Aortic smooth muscle cell (primary cell): Measurements from ENCODE around the gene RPL18. TPM values are rescaled to one million over a fixed set of nuclear protein-coding genes. Genes with fewer than 3 reads are reported as not detected.

ENCODE experiments used
- total RNA-seq: library from RNA; depleted of rRNA; stranded (reverse); fragments of >200 nt; gene quantifications from 2 replicates; pipeline ENCODE4 v1.2.3, GENCODE V29; 2014

RPL18 gene
- total RNA-seq: 1,560 and 1,803 TPM in 2 replicates

DNA sequence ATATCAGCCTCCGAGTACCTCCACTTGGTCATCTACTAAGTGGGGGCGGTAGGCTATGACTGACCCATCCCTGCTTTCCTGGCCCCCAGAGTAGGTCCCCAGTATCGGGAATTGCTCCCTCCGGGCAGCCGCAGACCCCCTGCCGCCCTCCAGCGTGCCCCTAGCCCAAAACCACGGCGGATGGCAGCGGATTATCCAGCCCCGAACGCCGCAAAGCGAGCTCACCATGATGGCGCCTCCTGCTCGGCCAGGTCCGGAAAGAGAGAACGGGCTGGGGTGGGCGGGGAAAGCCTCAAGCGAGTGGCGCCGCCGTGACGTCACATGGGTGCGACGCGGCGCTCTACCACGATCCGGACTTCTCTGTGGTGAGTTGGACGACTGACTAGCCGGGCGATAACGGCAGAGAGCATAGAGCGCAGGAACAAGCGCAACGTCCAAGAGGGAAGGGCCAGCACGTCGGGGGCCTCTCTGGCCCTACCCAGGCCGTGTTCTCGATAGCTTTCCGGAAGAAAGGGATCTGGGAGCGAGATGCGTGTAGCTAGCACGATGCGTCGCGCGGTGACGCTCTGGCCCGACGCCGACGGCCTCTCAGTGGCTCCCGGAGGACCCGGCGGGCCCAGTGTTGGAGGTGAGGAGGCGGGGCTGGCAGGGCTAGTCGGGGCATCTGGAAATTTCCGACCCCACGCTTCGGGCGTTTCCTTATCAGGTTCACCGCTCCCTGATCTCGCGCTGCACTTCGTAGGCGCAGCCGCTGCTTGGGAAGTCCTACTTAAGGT lies at the start of gene RPL18, which contains the start of gene SPHK2:
TSS of gene RPL18 (minus strand) at position 263 of the 776 bp plus-strand sequence. CDS start at position 228, 35 bp downstream.
TSS of gene SPHK2 (plus strand) at position 591 of the 776 bp plus-strand sequence. CDS start 1,009 bp downstream, outside the sequence.

DNA sequence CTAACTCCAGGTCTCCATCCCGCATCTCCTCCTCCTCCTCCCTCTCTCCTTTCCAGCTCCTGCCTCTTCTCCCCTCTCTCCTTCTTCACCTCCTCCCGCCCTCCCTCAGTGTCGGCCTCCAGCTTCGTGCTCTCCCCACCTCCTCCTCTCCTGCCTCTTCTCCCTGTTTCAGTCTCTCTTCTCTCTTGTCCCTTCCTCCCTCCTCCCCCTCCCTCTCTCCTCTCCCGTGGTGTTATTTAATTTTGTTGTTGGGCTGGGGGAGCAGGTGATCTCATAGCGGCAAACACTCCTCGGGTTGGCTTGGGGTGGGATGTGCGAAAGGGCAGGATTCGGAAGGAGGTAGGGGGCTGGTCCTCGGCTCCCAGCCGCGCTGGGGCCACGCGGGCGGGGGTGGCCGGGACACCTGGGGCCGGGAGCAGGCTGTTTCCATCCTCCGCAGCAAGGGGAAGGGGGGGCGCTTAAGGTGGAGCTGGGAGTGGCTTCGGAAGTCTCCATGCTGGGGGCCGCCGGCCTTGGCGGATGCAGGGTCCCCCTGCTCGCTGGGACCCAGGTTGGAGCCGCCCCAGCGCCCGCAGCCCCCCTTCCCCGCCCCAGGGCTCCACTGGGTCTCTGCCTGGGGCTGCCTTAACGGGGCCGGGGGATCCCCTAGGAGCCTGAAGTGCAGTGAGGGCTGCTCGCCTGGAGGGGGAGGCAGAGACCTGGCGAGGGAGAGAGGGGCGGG lies 27.2 kb upstream of the RPL18 start, which contains the start of gene CA11:
TSS of gene CA11 (minus strand) at position 187 of the 721 bp plus-strand sequence. CDS start 555 bp downstream, outside the sequence.

DNA sequence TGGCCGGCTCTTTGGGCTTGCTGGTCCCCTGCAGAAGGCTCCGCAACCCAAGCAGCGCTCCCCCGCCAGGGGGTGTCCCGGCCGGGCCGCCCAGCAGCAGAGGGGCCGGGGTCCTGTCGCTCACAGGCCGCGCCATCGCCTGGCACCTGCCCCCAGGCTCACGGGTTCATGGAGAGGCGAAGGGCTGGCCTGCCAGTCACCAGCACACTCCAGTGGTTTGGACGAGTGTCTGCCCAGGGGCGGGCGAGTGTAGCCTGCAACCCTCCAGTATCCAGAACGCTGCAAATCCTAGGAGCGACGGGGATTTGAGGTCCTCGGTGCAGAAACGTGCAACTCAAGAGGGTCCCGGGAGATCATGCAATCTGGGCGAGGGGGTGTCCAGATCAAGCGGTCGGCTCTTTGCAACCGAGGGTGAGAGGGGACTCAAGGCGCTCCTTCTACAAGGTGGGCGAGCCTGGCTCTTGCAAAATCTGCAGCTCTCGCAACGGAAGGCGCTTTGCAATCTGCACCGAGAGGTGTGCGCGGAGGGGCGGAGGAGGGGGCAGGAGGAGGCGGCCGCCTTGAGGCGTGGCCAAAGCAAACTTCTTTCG lies 18.0 kb upstream of the RPL18 start, which contains the start of gene DBP:
TSS of gene DBP (minus strand) at position 521 of the 590 bp plus-strand sequence. CDS start at position 136, 385 bp downstream.

DNA sequence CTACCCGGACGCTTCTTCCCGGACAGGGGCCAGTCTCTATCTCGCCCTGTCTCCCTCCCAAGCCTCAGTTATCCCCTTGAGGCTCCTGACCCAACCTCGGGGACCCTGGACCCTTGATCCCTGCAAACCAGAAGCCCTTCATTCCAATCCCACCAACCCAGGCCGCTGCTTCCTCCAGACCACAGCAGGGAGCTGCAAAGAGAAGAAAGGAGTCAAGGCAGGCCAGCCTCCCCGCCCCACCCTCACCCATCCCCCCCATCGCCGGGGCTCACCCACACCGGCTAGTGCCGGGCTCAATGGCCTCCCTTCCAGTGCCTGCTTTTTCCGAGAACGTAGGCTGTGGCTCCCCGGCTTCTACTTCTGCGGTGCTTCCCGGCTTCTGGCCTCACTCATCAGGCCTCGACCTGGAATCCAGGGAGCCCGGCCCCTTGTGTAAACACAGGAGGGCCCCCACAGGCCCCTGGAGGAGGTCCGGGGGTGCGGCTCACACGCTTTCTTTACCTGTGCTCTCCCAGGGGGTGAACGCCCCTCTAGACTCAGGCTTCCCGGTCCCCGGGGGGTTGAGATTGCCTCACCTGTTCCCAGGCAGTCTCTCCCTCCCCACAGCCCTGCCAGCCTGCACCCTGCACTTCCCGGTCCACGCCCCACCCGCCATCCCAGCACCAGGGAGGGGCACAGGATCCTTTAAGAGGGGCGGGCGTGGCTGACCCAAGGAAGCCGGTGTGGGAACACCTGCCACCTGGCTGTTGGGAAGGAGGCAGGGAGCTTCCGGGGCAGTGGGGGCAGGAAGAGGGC lies 4.3 kb downstream of the RPL18 start, which contains the start of gene FAM83E:
TSS of gene FAM83E (minus strand) at position 641 of the 795 bp plus-strand sequence. CDS start 1,704 bp downstream, outside the sequence.

DNA sequence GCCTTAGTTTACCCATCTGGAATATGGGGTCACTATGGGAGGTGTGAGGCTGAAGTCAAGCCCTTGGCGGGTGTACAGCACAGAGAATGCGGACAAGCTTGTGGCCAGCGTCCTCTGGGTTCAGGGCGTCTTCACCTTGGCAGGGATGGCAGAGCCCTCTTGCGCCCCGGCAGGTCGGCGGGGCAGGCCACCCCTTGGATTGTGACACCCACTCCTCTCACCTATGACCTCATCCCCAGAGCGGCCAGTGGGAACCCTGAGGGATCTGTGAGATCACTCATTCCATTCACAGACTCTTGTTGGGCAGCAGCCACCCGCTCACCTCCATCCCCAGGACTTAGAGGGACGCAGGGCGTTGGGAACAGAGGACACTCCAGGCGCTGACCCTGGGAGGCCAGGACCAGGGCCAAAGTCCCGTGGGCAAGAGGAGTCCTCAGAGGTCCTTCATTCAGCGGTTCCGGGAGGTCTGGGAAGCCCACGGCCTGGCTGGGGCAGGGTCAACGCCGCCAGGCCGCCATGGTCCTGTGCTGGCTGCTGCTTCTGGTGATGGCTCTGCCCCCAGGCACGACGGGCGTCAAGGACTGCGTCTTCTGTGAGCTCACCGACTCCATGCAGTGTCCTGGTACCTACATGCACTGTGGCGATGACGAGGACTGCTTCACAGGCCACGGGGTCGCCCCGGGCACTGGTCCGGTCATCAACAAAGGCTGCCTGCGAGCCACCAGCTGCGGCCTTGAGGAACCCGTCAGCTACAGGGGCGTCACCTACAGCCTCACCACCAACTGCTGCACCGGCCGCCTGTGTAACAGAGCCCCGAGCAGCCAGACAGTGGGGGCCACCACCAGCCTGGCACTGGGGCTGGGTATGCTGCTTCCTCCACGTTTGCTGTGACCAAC lies 12.3 kb downstream of the RPL18 start, which contains the start of gene SPACA4:
TSS of gene SPACA4 (plus strand) at position 280 of the 896 bp plus-strand sequence. CDS start at position 517, 237 bp downstream.

Other genes with a start within 250 kb of the RPL18 start
- gene KDELR1, start 227.6 kb downstream of the RPL18 start, total RNA-seq: 46.0 and 66.4 TPM in 2 replicates
- gene GRIN2D, start 225.5 kb downstream of the RPL18 start, total RNA-seq: under 0.01 and 0.12 TPM in 2 replicates
- 17.2 and 19.7 TPM in 2 replicates for gene GRWD1, start 173.2 kb downstream of the RPL18 start, total RNA-seq
- gene KCNJ14, start 163.6 kb downstream of the RPL18 start, total RNA-seq: 0.25 and 0.26 TPM in 2 replicates
- 33.4 and 42.8 TPM in 2 replicates for gene CYTH2, start 149.8 kb downstream of the RPL18 start, total RNA-seq
- under 0.01 TPM in 1 of 2 replicates, not detected in the other for gene LMTK3, start 107.3 kb downstream of the RPL18 start, total RNA-seq
- gene SULT2B1, start 67.0 kb downstream of the RPL18 start, total RNA-seq: not detected in 2 replicates
- gene SPACA4, start 12.4 kb downstream of the RPL18 start, total RNA-seq: not detected in 2 replicates
- gene FAM83E, start 4.1 kb downstream of the RPL18 start, total RNA-seq: 0.25 and 1.3 TPM in 2 replicates
- gene SPHK2, start 328 bp upstream of the RPL18 start, total RNA-seq: 6.6 and 7.6 TPM in 2 replicates
- gene DBP, start 18.2 kb upstream of the RPL18 start, total RNA-seq: 6.7 and 10.6 TPM in 2 replicates
- gene CA11, start 27.0 kb upstream of the RPL18 start, total RNA-seq: 0.93 and 1.1 TPM in 2 replicates
- gene NTN5, start 53.8 kb upstream of the RPL18 start, total RNA-seq: under 0.01 and 0.06 TPM in 2 replicates
- gene FUT2, start 76.8 kb upstream of the RPL18 start, total RNA-seq: not detected in 2 replicates
- 0.50 and 0.53 TPM in 2 replicates for gene MAMSTR, start 100.5 kb upstream of the RPL18 start, total RNA-seq
- 1.1 and 2.1 TPM in 2 replicates for gene RASIP1, start 121.4 kb upstream of the RPL18 start, total RNA-seq
- gene IZUMO1, start 127.7 kb upstream of the RPL18 start, total RNA-seq: not detected in 2 replicates
- gene FUT1, start 133.5 kb upstream of the RPL18 start, total RNA-seq: 0.25 and 0.26 TPM in 2 replicates
- gene FGF21, start 136.3 kb upstream of the RPL18 start, total RNA-seq: not detected in 2 replicates
- 25.0 and 27.4 TPM in 2 replicates for gene BCAT2, start 191.9 kb upstream of the RPL18 start, total RNA-seq
- gene HSD17B14, start 217.3 kb upstream of the RPL18 start, total RNA-seq: 1.2 and 4.5 TPM in 2 replicates
- 17.2 and 18.3 TPM in 2 replicates for gene PLEKHA4, start 249.4 kb upstream of the RPL18 start, total RNA-seq